AG04449 (cell line): ENCODE data around the gene STARD3.

Experiments
- CTCF ChIA-PET: fragments of 350-600 bp; formaldehyde crosslinking; extraction: SDS; loops from one replicate; lab custom pipeline; 2021; ENCODE audit warnings: antibody characterized with exemption; lab: Yijun Ruan, JAX
- POLR2A ChIA-PET: fragments of 400-600, 350-600 bp; formaldehyde crosslinking; extraction: SDS; loops from one replicate; lab custom pipeline; 2020; ENCODE audit warnings: antibody characterized with exemption, inconsistent platforms; lab: Yijun Ruan, JAX
- DNase-seq: peaks from one replicate; pipeline ENCODE4 v3.0.0-alpha.2; 2010; ENCODE audit warnings: low read depth, low spot score
- H3K4me3 ChIP-seq: 2 replicates; pipeline ENCODE4 v1.5.1; 2011; ENCODE audit warnings: low read depth, mild to moderate bottlenecking, control low read depth, low read length
- CTCF ChIP-seq: IDR thresholded peaks from one replicate; pipeline ENCODE4 v1.5.1; 2011; ENCODE audit warnings: mild to moderate bottlenecking, moderate library complexity, low read length, control low read depth, inconsistent platforms; ENCODE audit not compliant: insufficient read depth; ENCODE audit errors: missing control alignments

STARD3 gene

GRCh38 chr17:39674179-39674578, 37.2 kb downstream of the STARD3 start:
- TF ChIP-seq CTCF = no peak
- no peak overlapping the region for H3K4me3 ChIP-seq
- no peak for DNase-seq
- ChIA-PET CTCF (interaction anchor here (4.3 to 9.2 kb wide), 3 partner anchors 21 to 53 kb away, joined by 16 to 237 read pairs (median 55); partner anchors contain the start of gene PPP1R1B), POLR2A (no interaction called here)

- no peak for TF ChIP-seq CTCF
- no peak for DNase-seq
- POLR2A ChIA-PET = interaction anchor here (1.1 kb wide), 1 partner anchor 25 kb away, joined by 4 read pairs; the partner anchor contains the start of gene ERBB2
- CTCF ChIA-PET = interaction anchor here (1.0 to 6.6 kb wide), 5 partner anchors 9 to 53 kb away, joined by 3 to 55 read pairs (median 16); partner anchors contain the start of gene TCAP
- H3K4me3 ChIP-seq = no peak overlapping the region
These were observed 37.9 kb downstream of the STARD3 start for GRCh38 chr17:39674702-39675389.

- no peak overlapping the region for H3K4me3 ChIP-seq
- ChIA-PET CTCF (interaction anchor here (1.0 to 6.6 kb wide), 5 partner anchors 9 to 54 kb away, joined by 3 to 55 read pairs (median 16); partner anchors contain the start of gene TCAP), POLR2A (interaction anchor here (1.1 to 1.3 kb wide), 2 partner anchors 12 to 24 kb away, joined by 4 read pairs; partner anchors contain the start of genes ERBB2 and PGAP3)
- DNase-seq = no peak
- TF ChIP-seq CTCF = no peak
These were observed 38.6 kb downstream of the STARD3 start for GRCh38 chr17:39675390-39676082.

GRCh38 chr17:39676198-39676819, 39.4 kb downstream of the STARD3 start:
- CTCF ChIA-PET = interaction anchor here (1.0 to 6.6 kb wide), 5 partner anchors 8 to 55 kb away, joined by 3 to 55 read pairs (median 16); partner anchors contain the start of gene TCAP
- TF ChIP-seq CTCF = no peak
- DNase-seq = no peak
- POLR2A ChIA-PET = interaction anchor here (1.3 kb wide), 1 partner anchor 12 kb away, joined by 4 read pairs; the partner anchor contains the start of gene PGAP3
- H3K4me3 ChIP-seq = no peak overlapping the region

- POLR2A ChIA-PET = interaction anchor here (1.3 kb wide), 1 partner anchor 11 kb away, joined by 4 read pairs; the partner anchor contains the start of gene PGAP3
- H3K4me3 ChIP-seq = no peak overlapping the region
- no peak for DNase-seq
- no peak for TF ChIP-seq CTCF
- CTCF ChIA-PET = interaction anchor here (0.6 to 6.6 kb wide), 8 partner anchors 8 to 56 kb away, joined by 3 to 55 read pairs (median 8); partner anchors contain the start of genes ERBB2, PGAP3, PNMT and TCAP
These were observed 40.1 kb downstream of the STARD3 start for GRCh38 chr17:39677072-39677471.
